ENCODE measurements around the gene ST13.
"Not testable (repeated sequence)": the region's sequence is repeated elsewhere in the genome, so short reads cannot be mapped to it uniquely, and the experiment has no call there.

Gene ST13

DNA sequence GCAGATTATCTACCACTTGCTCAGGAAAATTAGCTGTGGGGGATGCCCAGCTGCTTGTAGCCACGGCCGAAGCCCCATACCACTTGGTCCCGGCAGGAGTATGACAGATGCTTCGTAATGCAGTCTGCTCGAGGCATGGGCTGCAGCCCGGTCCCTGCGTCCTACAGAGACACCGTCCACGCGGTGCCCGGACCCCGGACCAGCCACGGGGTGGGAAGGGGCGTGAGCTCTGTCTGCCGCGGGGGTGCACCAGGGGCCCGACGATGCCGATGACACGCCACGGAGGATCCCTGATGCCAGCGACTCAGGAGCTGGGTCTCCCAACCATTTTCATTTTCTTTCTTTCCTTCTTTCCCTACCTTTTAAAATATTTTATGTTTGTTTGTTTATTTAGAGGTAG, 67.3 kb downstream of the ST13 start:
- DNase-seq, result no peak

- no peak for DNase-seq
These were observed 73.9 kb downstream of the ST13 start for GRCh38 chr22:40782521-40782920.

- not testable (repeated sequence) for DNase-seq
These were observed 74.7 kb downstream of the ST13 start for GRCh38 chr22:40781749-40782148.

All from right kidney (tissue), 1 donor.